ENCODE data around the gene ZC3H7A.
A peak's percentile ranks its signal among the peaks of the same experiment; 100 is the strongest.
"Not testable (repeated sequence)": the region's sequence is repeated elsewhere in the genome, so short reads cannot be mapped to it uniquely, and the experiment has no call there.

Gene ZC3H7A

DNA sequence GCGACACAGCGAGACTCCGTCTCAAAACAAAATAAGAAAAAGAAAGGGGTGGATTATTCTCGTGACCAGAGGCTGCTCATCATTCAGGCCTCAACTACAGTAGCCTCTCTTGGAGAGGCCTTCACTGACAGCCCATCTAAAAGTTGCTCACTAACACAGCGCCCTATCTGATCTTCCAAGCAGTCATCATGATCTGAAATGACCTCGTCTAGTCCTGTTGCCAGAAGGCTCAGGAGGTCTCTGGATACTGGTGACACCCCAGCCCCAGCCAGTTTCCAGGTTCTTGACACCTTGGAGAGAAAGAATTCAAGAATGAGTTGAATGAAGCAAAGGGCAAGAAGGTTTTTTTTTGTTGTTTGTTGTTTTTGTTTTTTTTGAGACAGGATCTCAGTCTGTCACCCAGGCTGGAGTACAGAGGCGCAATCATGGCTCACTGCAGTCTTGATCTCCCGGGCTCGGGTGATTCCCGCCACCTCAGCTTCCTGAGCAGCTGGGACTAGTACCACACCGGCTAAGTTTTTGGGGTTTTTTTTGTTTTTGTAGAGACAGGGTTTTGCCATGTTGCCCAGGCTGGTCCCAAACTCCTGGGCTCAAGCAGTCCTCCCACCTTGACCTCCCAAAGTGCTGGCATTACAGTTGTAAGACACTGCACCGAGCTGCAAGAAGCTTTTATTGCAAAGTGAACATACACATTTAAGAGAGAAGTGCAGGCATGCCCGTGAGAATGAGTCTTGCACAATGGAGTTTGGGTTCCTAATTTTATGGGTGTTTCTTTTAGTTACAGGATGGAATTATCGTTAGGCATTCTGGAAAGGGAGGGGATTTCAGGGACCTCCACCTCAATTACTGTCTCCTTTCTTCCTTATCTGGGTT, 2.7 kb upstream of the ZC3H7A start:
- no peak for DNase-seq

- no peak for DNase-seq
Measured at GRCh38 chr16:11799017-11799381, 1.9 kb upstream of the ZC3H7A start.

DNA sequence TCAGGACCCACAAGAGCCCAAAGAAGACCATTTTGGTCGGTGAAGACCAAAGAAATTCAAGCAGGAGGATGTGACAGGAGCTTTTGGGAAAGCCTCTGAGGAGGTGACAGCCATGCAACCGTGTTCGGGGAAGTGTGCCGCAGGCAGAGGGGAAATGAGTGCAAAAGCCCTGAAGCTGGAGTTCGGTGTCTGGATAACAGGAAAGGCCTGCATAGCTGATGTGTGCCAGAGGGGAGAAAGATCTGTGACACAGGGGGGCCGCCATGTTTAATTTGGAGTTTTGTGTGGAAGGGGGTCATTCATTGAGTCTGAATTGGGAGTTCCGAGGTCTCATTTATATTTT, 870 bp upstream of the ZC3H7A start:
- no peak for DNase-seq

DNA sequence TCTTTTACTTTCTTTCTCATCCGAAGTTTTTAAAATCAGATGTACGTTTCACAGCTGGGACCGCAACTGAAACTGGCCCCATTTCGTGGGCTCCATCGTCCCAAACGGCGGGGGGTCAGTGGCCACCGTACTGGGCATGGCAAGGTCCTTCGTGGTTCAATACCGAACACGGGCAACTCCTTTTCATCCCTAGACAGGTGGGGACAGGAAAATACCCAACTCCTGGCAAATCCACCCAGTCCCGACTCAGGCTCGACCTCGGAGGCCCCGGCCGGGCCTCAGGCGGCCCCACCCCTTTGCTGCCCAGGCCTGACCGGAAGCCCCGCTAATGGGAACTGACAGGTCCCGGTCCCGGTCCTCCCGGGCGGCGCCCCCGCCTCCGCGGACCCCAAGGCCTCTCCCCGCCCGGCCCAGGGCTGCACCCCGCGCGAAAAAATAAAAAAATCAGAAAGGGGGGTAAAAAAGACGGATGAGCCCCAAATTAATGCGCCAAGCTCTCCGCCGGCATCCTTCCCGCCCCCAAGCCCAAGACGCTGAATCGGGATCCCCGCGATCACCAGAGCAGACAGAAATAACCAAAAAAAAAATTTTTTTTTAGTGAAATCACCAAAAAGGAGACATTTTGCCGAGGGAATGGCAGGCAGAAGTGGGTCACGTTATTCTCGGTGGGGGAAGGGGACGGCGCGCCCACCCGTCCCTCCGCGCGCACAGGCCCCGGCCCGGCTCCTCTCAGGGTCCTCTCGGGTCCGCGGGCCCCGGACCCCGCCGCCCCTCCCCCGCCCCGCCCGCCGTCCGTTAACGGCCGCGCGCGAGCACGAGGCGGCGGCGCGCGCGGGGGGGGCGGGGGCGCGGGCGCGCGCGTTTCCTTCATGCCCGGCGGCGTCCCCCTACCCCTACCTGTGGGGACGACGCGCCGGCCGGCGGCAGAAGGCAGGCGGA, 562 bp downstream of the ZC3H7A start:
- DNase-seq = no peak

DNA sequence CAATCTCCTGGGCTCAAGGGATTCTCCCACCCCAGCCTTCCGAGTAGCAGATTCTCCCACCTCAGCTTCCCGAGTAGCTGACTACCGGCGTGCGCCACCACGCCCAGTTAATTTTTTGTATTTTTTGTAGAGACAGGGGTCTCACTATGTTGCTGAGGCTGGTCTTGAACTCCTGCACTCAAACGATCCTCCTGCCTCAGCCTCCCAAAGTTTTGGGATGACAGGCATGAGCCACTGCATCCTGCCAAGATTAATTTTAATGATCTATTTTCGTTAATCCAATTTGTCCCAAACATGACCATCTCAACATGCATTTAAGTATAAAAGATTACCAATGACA, 1.2 kb downstream of the ZC3H7A start:
- no peak for DNase-seq

DNA sequence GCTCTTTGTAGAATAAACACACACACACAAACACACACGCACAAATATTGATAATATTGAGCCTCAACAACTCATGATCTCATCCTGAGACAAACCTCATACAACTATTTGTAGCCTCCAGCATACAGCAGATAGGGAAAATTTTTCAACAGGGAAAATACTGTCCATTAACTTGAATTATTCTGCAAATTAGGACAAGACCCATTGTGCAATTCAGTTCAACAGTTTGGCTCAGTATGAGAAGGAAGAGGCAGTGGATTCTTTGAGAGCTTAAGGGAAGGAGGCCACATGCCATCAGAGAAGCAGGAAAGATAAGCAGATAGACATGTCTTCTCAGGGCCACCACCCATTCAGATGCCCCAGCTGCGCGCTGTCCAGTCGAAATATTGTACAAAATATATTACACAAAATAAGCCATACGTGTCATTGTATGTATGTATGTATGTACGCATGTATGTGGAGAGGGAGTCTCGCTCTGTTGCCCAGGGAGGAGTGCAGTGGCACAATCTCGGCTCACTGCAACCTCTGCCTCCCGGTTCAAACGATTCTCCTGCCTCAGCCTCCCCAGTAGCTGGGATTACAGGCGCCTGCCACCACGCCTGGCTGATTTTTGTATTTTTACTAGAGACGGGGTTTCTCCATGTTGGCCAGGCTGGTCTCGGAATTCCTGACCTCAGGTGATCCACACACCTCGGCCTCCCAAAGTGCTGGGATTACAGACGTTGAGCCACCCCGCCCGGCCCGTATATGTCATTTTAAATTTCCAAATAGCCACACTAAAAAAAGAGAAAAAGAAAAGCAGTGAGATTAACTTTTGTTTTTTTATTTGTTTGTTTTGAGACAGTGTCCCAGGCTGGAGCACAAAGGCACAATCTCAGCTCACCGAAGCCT, 1.8 kb downstream of the ZC3H7A start:
- DNase-seq = no peak

DNA sequence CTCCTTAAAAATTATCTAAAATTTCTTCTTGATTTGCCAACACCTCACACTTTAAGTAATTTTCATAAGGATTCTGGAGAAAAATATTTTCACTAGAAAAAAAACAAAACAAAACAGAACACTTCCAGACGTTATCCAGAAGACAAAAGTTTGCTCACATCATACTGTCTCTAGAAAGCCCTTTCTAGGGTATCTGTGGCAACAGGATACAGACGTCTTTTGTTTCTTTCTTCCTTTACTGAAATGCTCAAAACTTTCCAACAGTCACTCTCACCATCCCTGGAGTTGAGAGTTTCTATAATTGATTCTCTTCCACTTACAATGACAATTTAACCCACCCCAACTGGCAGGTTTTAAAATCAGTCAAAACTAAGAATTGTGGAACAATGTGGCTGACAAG, 2.6 kb downstream of the ZC3H7A start:
- no peak for DNase-seq

DNA sequence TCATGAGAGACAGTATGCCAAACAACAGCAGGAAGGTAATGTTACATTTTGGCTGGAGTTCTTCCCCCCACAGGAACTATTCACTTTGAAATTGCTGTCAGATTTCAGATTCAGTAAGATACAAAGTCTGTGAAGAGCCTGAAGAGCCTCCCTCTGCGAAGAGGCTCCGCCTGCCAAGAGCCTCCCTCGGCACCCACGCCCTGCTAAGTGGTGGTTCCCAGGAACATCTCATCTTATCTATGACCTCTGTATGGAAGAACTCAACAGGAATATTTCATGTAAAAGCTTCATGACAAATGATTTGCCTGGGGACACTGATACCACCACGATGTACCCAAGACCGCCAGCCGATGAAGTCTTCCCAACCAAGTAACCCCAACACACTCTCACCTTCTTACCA, 3.2 kb downstream of the ZC3H7A start:
- no peak for DNase-seq

DNA sequence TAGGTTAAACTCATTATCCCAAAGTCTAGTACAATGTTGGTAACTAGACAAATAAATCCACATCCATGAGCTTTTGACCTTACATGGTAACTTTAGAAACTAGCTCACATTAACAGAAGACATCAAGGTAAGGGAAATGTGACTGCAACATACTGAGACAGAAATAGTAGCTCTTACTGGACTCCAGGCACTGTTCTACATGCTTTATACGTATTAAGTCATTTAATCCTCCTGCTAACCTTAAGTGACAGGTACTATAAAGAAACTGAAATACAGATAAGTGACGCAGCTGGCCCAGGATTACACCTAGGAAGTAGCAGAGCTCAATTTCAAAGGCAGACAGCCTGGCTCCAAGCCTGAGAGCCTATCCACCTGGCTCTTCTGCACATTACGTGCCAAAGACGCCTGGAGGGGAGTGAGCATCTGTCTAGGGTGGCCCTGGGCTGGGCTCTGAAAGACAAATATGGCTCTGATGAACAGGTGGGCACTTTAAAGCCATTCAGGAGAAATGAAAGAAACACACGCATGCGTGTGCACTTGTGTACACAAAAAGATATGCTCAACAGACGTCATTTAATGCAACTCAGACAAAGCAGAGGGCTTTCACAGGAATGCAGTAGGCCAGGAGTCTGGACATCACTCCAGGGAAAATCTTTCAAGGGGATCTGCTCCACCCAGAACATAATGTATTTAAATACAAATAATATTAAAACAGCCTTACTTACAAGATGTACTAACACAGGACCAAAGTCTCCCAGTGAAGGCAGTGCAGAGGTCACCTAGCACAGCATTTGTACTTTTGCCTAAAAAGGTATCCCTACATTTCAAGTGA, 4.4 kb downstream of the ZC3H7A start:
- DNase-seq = no peak

GRCh38 chr16:11791144-11791828, 5.8 kb downstream of the ZC3H7A start:
- no peak for DNase-seq

DNA sequence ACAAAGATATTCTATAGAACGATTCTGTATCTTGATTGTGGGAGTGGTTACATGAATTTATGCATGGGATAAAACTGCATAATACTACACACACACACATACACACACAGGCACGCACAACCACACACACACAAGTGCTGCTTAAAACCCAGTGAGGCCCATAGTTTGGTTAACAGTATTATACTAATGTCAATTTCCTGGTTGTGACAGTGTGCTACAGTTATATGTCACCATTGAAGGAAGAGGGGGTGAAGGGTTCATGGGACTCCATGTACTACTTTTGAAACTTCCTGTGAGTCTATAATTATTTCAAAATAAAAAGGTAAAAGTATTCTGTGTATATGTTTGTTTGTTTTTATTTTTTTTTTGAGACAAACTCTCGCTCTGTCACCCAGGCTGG, 8.1 kb downstream of the ZC3H7A start:
- DNase-seq = no peak

DNA sequence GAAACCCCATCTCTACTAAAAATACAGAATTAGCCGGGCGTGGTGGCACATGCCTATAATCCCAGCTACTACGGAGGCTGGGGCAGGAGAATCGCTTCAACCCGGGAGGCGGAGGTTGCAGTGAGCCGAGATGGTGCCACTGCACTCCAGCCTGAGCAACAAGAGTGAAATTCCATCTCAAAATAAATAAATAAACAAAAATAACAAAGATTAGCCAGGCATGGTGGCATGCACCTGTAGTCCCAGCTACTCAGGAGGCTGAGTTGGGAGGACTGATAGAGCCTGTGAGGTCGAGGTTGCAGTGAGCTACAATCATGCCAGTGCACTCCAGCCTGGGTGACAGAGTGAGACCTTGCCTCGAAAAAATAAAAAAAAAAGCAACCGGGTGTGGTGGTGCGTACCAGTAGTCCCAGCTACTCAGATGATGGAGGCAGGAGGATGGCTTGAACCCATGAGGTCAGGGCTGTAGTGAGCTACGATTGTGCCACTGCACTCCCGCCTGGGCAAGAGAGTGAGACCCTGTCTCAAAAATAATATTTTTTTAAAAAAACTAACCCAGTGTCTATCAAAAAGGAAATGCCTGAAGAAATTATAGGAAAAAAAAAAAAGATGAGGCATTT, 12.0 kb downstream of the ZC3H7A start:
- not testable (repeated sequence) for DNase-seq

DNA sequence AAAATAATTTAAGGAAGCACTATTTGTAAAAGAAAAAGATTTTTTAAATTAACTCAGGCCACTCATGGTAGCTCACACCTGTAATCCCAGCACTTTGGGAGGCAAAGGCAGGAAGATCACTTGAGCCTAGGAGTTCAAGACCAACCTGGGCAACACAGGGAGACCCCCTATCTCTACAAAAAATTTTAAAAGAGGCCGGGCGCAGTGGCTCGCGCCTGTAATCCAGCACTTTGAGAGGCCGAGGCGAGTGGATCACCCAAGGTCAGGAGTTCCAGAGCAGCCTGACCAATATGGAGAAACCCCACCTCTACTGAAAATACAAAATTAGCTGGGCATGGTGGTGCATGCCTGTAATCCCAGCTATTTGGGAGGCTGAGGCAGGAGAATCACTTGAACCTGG, 12.7 kb downstream of the ZC3H7A start:
- DNase-seq = not testable (repeated sequence)

- DNase-seq = no peak
Measured at GRCh38 chr16:11784038-11784369, 13.1 kb downstream of the ZC3H7A start.

- DNase-seq = no peak
Measured at GRCh38 chr16:11783319-11784037, 13.6 kb downstream of the ZC3H7A start.

DNA sequence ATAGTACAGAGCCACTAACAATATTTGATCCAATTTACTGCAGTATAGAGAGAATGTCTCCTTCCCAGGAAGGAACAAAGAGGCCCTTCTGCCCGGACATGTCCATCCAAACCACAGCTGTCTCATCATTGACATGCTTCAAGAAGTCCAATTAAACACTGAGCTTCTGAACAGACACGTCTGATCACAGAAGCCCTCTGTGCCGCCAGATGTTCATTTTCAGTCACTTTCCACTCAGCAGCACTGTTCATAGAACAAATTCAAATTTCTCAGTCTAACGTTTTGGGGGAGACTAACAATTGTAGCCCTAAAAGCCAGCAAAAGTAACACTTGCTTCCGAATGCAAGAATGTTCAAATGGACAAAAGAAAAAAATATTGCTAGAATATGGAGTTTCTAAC, 15.3 kb downstream of the ZC3H7A start:
- DNase-seq = peak; percentile 63

DNA sequence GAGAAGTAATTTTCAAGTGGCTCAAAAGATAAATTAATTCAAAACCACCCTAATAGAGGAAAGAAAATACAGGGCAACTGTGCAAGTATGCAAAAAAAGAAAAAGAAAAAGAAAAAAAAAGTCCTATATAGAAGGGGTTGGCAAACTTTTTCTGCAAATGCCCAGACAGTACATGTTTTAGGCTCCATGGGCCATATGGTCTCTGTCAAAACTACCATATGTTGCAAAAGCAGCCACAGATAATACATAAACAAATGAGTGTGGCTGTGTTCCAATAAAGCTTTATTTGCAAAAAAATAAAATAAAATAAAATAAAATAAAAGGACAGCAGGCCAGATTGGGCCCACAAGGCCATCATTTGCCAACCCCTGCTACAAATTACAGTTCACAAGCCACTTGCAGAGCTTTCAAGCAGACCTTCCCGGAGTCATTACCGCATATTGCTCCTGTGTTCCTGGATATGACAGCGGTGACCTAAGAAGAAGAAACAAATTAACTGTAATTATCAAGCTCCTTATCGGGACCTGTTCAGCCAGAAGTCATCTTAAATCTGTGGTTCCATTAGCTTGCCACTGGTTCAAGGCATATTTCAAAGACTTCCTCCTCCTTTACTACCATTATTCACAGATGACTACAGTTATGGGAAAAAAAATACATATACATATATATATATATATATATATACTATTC, 15.9 kb downstream of the ZC3H7A start:
- peak; percentile 61 for DNase-seq

GRCh38 chr16:11779074-11779473, 18.0 kb downstream of the ZC3H7A start:
- no peak for DNase-seq

- no peak for DNase-seq
Measured at GRCh38 chr16:11774065-11774626, 22.9 kb downstream of the ZC3H7A start.

DNA sequence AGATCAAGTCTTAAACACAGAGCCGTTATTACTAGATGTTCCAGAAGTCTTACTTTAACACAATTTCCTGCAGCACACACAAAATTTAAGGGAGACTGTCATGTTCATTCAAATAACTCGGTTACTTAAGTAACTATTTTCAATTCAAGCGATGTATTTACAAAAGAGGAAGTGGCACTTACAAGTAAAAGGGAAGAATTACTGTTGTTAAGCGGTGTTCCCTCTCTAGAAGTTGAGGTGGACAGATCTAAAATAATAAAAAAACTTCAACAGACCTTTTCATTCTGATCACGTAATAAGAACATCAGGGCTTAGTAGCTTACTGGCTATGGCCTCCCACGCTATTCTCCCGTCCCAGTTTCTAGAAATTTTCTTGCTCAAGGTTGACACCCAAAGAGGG, 28.2 kb downstream of the ZC3H7A start:
- DNase-seq = no peak
